HPDE6-E6E7 (cell line): Measurements from ENCODE around the gene NDUFAF5.

ENCODE experiments used
- DNase-seq: peaks from one replicate; pipeline ENCODE4 v3.0.0; 2011; ENCODE audit warnings: missing footprints; ENCODE audit errors: extremely low spot score

The NDUFAF5 gene

DNA sequence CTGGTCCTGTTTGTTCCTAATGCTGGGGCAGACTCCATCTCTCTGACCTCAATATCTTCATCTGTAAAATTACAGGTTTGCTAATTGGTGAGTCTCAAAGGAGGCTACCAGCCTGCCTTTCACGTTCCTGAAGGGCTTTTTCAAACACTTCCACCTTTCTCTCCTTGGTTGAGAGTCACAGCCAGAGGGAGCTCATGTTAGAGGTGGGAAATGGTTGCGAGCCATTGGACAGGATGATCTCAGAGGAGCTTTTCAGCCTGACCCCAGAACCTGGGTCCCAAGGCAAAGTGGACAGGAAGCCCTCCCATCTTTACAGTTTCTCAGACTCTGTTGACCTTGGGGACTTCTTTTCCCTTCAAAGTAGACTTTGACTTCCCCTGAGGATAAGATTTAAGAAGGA, 37.6 kb downstream of the NDUFAF5 start:
- no peak for DNase-seq

- DNase-seq: no peak
These were observed 39.6 kb downstream of the NDUFAF5 start for GRCh38 chr20:13824459-13824858.

DNA sequence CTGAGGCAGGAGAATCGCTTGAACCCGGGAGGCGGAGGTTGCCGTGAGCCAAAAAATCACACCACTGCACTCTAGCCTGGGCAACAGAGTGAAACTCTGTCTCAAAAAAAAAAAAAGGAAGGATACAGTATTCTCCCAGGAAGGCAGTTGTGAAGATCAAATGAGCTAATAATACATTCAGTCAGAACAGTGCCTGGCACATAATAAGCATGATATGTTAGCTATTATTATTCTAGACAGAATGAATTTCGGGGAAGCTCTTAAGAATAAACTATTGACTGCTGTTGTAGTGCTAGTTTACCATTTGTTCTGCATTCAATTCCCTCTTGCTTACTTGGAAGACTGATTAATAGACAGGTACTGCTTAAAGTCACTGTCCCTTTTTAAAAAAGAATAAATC, 40.6 kb downstream of the NDUFAF5 start:
- DNase-seq: no peak

DNA sequence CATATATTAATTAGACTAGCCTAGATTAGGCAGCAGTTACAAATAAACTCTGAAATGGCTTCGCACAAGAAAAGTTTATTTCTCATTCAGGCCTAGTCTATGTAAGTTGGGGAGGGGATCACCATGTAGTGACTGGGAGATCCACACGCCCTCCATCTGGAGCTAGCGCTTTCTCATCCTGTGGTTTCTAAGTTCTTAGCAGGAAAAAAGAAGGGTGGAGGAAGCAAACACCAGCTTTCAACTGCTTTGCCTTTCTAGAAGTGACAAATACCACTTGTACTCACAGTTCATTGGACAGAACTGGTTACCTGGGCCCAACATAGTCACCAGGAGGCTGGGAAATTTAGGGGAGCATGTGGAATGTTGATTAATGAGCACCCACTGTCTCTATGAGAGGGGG, 46.6 kb downstream of the NDUFAF5 start:
- no peak for DNase-seq

- DNase-seq: no peak
These were observed 53.8 kb downstream of the NDUFAF5 start for GRCh38 chr20:13838664-13839063.

DNA sequence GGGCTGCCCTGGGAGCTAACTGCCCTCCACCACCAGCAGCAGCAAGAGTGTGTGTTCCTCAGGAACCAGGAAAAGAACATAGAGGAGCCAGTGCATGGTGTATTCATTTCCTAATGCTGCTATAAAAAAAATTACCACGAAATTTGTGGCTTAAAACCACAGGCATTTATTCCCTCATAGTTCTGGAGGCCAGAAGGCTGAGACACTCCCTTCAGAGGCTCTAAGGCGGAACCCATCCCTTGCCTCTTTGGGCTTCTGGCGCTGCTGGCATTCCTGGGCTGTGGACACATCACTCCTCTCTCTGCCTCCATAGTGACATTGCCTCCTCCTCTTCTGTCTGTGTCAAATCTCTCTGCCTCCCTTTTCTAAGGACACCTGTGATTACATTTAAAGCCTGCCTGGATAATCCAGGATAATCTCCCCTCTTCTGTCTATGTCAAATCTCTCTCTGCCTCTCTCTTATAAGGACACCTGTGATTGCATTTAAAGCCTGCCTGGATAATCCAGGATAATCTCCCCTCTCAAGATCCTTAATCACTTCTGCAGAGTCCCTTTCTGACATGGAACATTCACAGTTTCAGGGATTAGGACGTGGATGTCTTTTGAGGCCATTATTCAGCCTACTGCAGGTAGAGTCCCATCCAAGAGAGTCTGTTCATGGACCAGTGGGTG, 54.7 kb downstream of the NDUFAF5 start:
- DNase-seq: no peak

- DNase-seq: no peak
These were observed 55.3 kb downstream of the NDUFAF5 start for GRCh38 chr20:13840093-13840465.

DNA sequence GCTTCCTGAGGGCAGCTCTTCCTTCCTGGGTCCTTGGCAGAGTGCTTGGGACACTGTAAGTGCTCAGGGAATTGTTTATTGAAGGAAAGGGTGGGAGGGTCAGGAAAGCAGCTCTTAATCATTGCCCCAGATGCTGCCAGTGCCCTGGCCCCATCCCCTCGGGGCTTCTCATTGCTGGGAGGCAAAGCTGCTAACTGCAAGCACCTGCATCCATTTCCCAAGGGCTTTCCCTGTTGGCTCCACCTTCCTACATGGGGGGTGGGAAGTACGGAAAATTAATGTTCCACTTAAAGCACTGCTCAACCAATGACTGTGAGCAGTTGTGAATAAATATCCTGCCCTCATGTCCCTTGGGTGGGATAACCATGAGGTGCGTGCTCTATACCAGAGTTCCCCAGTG, 56.4 kb downstream of the NDUFAF5 start:
- no peak for DNase-seq

DNA sequence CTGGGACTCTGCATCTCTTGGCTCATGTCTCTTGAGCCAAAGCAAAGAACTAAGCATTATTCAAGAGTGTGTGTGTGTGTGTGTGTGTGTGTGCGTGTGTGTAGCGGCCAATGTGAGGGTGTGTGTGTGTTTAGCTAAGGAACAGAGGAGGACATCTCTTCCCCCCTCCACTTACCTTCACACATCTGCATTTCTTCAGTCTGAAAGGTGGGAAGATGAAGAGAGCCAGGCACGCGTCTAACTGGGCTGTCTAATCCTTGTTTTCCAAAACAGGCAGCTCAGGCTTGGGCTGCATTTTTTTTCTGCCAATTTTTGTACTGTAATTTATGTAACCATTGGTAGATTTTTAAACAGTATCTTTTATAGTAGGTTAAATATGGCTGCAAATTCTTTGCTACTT, 59.5 kb downstream of the NDUFAF5 start:
- DNase-seq: no peak

- DNase-seq: no peak
These were observed 66.5 kb downstream of the NDUFAF5 start for GRCh38 chr20:13851279-13851678.

- no peak for DNase-seq
These were observed 67.5 kb downstream of the NDUFAF5 start for GRCh38 chr20:13852306-13852705.

- DNase-seq: no peak
These were observed 70.8 kb downstream of the NDUFAF5 start for GRCh38 chr20:13855613-13856012.

GRCh38 chr20:13856354-13856753, 71.5 kb downstream of the NDUFAF5 start:
- DNase-seq: no peak

DNA sequence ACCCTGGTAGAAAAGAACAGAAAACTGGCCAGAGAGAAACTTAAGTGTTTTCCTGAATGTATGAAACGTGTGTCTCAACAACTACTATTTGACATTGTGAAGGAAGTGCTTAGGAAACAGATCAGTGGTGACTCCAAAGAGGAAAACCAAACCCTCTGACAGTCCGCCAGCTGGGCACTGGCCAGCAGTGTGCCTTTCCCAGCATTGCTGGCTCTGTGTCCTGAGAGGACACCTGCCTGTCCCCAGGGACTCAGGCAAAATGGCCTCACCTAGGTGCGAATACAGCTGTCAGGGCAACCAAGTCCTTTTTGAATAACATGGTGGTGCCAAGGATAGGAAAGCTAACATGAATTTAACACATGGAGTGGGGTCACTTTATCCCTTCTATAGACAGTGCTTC, 72.5 kb downstream of the NDUFAF5 start:
- no peak for DNase-seq

DNA sequence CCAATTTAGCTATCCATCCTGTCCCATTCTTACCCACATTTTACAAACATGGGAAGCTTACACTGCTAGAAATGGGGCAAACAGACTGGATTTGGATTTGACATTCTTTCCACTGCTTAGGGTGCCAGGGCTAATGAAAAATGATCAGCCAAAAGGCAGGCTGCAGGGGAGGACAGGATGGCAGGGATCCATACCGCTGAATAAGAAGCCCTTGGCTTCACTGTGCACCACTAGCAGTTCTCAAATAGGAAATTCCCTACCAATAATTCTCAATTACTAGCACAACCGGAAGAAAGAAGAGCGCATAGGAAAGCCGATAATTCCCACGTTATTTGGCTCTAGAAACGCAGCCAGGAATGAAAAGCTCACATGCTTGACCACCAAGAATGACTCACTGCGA, 73.1 kb downstream of the NDUFAF5 start:
- no peak for DNase-seq

DNA sequence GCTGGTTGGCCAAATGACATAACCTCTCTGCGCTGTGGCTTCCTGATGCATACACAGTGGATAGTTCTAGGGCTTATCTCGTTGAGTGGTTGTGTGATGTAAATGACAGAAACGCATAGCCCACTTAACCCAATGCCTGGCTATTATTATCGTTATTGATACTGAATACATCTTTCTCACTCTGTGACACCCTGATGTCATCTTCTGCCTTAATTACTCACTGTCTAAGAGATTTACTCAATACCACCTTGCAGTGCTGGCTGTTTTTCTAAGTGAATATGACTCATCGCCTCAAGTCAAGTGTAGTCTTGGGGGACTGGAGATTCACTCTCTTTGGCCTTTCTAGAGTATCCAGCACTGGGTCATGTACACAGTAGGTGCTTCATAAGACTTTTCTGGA, 73.6 kb downstream of the NDUFAF5 start:
- no peak for DNase-seq

DNA sequence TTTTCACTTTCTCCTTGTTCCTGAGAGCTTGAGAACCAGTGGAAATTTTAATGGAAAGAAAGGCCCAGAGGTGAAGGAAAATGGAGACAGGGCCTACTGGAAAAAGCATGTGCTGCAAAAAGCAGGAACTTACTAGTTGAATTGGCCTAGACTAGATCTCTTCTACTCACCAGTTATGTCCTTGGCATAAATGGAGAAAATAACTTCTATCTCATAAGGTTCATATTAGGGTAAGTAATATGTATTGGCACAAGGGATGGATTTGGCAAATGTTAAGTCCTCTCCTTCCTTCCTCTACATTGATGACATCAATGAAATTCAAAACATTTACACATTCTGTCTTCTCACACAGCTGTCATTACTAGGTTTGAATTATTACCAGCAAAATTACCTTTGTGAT, 74.0 kb downstream of the NDUFAF5 start:
- DNase-seq: no peak

- no peak for DNase-seq
These were observed 77.4 kb downstream of the NDUFAF5 start for GRCh38 chr20:13862245-13862644.

GRCh38 chr20:13863244-13863643, 78.4 kb downstream of the NDUFAF5 start:
- no peak for DNase-seq

GRCh38 chr20:13865156-13865555, 80.3 kb downstream of the NDUFAF5 start:
- no peak for DNase-seq

DNA sequence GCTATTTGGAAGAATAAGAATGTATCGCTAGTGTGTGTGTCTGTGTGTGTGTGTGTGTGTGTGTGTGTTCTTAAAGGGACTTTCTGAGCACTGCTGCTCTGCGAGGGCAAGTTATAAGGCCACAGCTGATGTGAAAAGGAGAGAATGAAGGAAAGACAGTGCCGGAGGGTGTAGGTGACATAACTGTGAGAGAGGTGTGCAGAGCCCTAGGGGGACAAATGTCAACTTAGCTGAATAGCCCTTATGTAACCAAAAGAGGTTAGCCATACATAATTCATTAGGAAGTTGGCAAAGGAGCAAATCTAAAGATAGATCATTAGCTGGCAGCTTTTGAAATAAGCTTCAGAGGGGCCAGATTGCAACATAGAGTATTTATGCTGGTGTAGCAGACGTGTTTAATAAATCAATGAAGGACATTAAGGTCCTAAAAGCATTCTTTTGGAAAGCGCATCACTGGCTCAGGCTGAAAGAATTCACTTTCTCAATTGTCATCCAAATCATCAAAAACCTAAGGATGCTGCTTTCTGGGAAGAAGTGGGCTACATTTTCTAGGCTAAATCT, 81.0 kb downstream of the NDUFAF5 start:
- DNase-seq: no peak

DNA sequence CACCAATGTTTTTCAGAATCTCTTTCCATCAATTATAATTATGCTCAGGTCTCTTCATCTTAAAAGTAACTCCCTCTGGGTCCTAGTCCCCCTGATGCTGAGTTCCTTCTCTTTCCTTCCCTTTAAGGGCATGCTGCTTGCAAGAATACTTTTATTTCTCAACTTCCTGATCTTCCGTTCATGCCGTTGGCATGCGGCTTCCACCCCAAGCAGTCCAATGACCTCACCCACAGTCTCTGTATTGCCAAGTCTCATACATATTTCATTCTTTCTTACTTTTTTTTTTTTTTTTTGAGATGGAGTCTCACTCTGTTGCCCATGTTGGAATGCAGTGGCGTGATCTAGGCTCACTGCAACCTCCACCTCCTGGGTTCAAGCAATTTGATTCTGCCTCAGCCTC, 83.5 kb downstream of the NDUFAF5 start:
- no peak for DNase-seq

DNA sequence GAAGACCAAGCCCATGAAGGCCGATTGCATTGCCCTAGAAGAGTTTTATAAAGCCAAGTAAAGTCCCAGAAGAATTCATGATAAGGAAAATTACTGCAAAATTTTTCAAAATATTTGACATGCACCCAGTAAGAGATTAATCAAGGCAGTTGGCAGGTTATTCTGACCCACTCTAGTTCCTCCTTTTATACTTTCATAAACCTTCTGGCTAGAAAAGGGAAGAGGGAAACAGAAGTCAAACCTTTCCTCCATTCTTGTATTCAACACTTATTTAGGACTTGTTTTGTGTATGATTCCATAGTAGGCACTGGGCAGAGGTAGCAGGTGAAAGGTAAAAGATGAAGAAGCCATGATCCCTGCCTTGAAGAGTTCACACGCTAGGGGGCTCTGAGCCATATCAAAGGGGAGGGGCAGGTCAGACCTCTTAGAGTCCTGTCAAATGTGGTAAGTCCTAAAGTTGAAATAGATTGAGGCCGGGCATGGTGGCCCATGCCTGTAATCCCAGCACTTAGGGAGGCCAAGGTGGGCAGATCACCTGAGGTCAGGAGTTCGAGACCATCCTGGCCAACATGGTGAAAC, 85.4 kb downstream of the NDUFAF5 start:
- no peak for DNase-seq
